Osteocyte (in vitro differentiated cells): ENCODE data around the gene YTHDC2. TPM values are rescaled to one million over a fixed set of nuclear protein-coding genes. Genes with fewer than 3 reads are reported as not detected.

Experiments used
- DNase-seq: peaks from one replicate; pipeline ENCODE4 v3.0.0; 2021; ENCODE audit warnings: mixed read lengths; ENCODE audit not compliant: unreplicated experiment; ENCODE audit errors: extremely low spot score
- H3K27ac Mint-ChIP-seq: one replicate; pipeline ENCODE4 v1.8.0; 2021; ENCODE audit warnings: mild to moderate bottlenecking, mixed read lengths; ENCODE audit not compliant: unreplicated experiment
- H3K27me3 Mint-ChIP-seq: one replicate; pipeline ENCODE4 v1.8.0; 2021; ENCODE audit warnings: mixed read lengths; ENCODE audit not compliant: unreplicated experiment
- H3K36me3 Mint-ChIP-seq: one replicate; pipeline ENCODE4 v1.8.0; 2021; ENCODE audit warnings: mixed read lengths; ENCODE audit not compliant: unreplicated experiment
- H3K4me1 Mint-ChIP-seq: one replicate; pipeline ENCODE4 v1.8.0; 2021; ENCODE audit warnings: mixed read lengths; ENCODE audit not compliant: unreplicated experiment
- H3K4me3 Mint-ChIP-seq: one replicate; pipeline ENCODE4 v1.8.0; 2021; ENCODE audit warnings: mild to moderate bottlenecking, moderate library complexity, mixed read lengths; ENCODE audit not compliant: unreplicated experiment
- H3K9me3 Mint-ChIP-seq: one replicate; pipeline ENCODE4 v1.8.0; 2021; ENCODE audit warnings: mixed read lengths; ENCODE audit not compliant: unreplicated experiment
- total RNA-seq: library from RNA; stranded (reverse); gene quantifications from 2 replicates; pipeline ENCODE4 v1.2.1, GENCODE V29; 2021
- TF ChIP-seq, protein P1 (sequence below): fragments of 200-600 bp; sonication (generic); IDR thresholded peaks from 2 replicates; pipeline ENCODE4 v1.5.0; 2021; ENCODE audit warnings: antibody characterized with exemption, mild to moderate bottlenecking, moderate library complexity

The YTHDC2 gene
- total RNA-seq, 1 donor from 2014 or later: 22.7 TPM

DNA sequence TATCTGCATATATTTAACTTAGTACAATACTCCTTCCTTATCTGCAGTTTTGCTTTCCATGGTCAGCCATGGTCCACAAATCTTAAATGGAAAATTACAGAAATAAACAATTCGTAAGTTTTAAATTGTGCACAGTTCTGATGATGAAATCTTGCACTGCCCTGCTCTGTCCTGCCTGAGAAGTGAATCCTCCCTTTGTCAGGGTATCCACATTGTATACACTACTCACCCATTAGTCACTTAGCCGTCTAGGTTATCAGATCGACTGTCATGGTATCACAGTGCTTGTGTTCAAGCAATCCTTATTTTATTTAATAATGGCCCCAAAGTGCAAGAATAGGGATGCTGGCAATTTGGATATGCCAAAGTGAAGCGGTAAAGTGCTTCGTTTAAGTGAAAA is 8.3 kb upstream of the YTHDC2 start:
- Mint-ChIP-seq H3K9me3 (peaks cover 20% of the 10 kb centered on the region), H3K27me3 (peaks cover 42% of the 10 kb centered on the region), H3K4me3 (no peak overlapping the region), H3K27ac (no peak overlapping the region), H3K36me3 (peaks cover 3% of the 10 kb centered on the region), H3K4me1 (peaks cover 1% of the 10 kb centered on the region)
- DNase-seq: no peak
- TF ChIP-seq, protein P1, sequence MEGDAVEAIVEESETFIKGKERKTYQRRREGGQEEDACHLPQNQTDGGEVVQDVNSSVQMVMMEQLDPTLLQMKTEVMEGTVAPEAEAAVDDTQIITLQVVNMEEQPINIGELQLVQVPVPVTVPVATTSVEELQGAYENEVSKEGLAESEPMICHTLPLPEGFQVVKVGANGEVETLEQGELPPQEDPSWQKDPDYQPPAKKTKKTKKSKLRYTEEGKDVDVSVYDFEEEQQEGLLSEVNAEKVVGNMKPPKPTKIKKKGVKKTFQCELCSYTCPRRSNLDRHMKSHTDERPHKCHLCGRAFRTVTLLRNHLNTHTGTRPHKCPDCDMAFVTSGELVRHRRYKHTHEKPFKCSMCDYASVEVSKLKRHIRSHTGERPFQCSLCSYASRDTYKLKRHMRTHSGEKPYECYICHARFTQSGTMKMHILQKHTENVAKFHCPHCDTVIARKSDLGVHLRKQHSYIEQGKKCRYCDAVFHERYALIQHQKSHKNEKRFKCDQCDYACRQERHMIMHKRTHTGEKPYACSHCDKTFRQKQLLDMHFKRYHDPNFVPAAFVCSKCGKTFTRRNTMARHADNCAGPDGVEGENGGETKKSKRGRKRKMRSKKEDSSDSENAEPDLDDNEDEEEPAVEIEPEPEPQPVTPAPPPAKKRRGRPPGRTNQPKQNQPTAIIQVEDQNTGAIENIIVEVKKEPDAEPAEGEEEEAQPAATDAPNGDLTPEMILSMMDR: no peak

DNA sequence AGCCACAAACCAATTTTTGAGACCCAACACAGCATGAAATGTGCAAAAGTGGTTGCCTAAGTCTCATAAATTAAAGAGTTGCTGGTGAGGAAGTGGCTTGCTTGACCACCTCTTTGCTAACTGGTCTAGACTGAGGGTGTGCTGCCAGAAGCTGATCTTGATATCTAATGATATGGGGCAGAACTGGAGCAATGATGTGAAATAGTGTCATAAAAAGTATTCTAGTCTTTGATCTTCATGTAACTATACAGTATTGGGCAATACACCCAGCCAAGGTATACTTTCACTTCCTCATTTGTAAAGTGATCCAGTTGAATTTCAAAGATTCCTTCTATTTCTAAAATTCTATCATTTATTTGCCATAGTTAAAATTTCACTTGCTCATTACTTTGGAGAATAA is 5.9 kb upstream of the YTHDC2 start:
- peaks cover 1% of the 10 kb centered on the region for H3K4me1 Mint-ChIP-seq
- no peaks in the 10 kb centered on the region for H3K9me3 Mint-ChIP-seq
- H3K27me3 Mint-ChIP-seq: peaks cover 28% of the 10 kb centered on the region
- no peak overlapping the region for H3K4me3 Mint-ChIP-seq
- DNase-seq: no peak
- TF ChIP-seq, protein P1: no peak
- H3K27ac Mint-ChIP-seq: no peak overlapping the region
- H3K36me3 Mint-ChIP-seq: no peaks in the 10 kb centered on the region

DNA sequence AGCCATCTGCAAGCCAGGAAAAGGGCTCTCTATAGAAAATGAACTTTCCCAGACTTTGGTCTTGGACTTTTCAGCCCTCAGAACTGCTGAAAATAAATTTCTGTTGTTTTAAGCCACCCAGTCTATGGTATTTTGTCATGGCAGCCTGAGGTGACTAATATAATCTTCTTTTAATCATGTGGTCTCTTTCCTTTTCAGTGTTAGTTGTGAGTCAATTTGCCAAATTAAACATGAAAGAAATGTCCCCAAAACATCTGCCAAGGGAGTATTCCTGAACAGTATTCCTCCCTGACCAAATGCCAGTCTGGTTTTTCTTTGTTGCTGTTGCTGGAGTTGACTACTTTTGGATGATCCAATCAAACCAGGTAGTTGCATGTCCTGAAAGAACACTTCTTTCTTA is 4.7 kb upstream of the YTHDC2 start:
- no peak for DNase-seq
- TF ChIP-seq, protein P1: no peak
- H3K27me3 Mint-ChIP-seq: peaks cover 25% of the 10 kb centered on the region
- H3K36me3 Mint-ChIP-seq: no peaks in the 10 kb centered on the region
- H3K9me3 Mint-ChIP-seq: no peaks in the 10 kb centered on the region
- H3K4me1 Mint-ChIP-seq: peaks cover 4% of the 10 kb centered on the region
- H3K27ac Mint-ChIP-seq: no peak overlapping the region
- H3K4me3 Mint-ChIP-seq: no peak overlapping the region

DNA sequence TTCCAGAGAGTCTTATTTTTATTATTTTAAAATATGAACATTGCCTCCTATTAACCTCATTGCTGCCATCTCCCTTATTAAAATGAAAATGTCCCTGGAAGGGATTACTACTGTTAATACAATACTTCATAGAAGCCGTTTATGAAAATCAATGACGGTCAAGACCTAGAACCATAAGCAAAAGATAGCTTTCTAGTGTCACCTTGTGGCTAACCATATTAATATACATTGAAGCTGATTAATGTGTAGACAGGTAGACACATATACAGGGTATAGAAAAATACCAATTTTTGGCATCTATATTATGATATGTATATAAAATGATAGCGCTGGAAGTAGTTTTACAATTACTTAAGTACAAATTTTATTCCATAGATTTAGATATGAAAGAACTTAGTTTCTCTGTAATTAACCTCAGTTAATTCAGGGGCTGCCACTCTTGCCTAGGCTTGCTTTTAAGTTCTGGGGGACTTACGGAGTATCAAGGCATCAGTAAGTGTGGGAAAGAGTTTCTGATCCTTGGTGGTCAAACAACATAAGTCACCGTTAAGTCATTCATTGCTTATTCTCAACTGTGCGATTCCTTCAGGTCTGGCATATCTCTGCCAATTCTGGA is 2.5 kb upstream of the YTHDC2 start:
- H3K9me3 Mint-ChIP-seq: no peaks in the 10 kb centered on the region
- H3K27me3 Mint-ChIP-seq: peaks cover 10% of the 10 kb centered on the region
- DNase-seq: no peak
- peaks cover 19% of the 10 kb centered on the region for H3K4me1 Mint-ChIP-seq
- no peak overlapping the region for H3K4me3 Mint-ChIP-seq
- TF ChIP-seq, protein P1: peak; percentile 70
- no peak overlapping the region for H3K27ac Mint-ChIP-seq
- peaks cover 5% of the 10 kb centered on the region for H3K36me3 Mint-ChIP-seq

DNA sequence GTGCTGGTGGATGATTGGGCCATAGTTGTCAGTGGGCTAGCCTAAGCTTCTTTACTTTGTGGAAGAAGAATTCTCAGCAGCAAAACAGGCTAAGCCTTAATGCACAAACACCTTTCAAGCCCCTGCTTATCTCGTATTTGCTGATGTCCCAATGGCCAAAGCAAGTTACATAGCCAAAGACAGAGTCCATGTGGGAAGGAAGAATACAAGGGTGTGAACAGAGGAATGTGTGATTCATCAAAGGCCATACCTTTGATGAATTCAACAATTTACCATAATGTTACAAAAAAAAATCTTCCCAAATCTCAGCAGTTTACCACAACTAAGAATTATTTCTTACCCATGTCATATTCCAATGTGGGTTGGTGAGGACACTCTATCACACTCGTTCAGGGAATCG is 1.2 kb upstream of the YTHDC2 start:
- Mint-ChIP-seq H3K27me3 (peaks cover 3% of the 10 kb centered on the region), H3K4me1 (peaks cover 24% of the 10 kb centered on the region), H3K4me3 (peak overlapping the region; percentile 26), H3K36me3 (peaks cover 11% of the 10 kb centered on the region), H3K9me3 (no peaks in the 10 kb centered on the region), H3K27ac (no peak overlapping the region)
- TF ChIP-seq, protein P1: no peak
- DNase-seq: no peak
